ENCODE measurements around the gene DRD4.

The DRD4 gene

GRCh38 chr11:620935-621814, 15.9 kb upstream of the DRD4 start:
- no peak for DNase-seq (ENCODE audit: low read depth)
- in situ Hi-C loops (cut with HindIII; ENCODE audit: low sequenced_read_pairs): no loop called here
- H3K4me3 ChIP-seq (ENCODE audit: low read depth, low read length): no peak overlapping the region
- no peak for TF ChIP-seq CTCF (IDR thresholded peaks at IDR 0.05; ENCODE audit: low read depth, low read length, missing control alignments)

- in situ Hi-C loops (cut with HindIII; ENCODE audit: low sequenced_read_pairs): no loop called here
- TF ChIP-seq CTCF (IDR thresholded peaks at IDR 0.05; ENCODE audit: low read depth, low read length, missing control alignments): no peak
- no peak overlapping the region for H3K4me3 ChIP-seq (ENCODE audit: low read depth, low read length)
- no peak for DNase-seq (ENCODE audit: low read depth)
These were observed 15.2 kb upstream of the DRD4 start for GRCh38 chr11:621838-622237.

- TF ChIP-seq CTCF (IDR thresholded peaks at IDR 0.05; ENCODE audit: low read depth, low read length, missing control alignments): no peak
- no peak for DNase-seq (ENCODE audit: low read depth)
- in situ Hi-C loops (cut with HindIII; ENCODE audit: low sequenced_read_pairs): no loop called here
- H3K4me3 ChIP-seq (ENCODE audit: low read depth, low read length): no peak overlapping the region
These were observed 13.7 kb upstream of the DRD4 start for GRCh38 chr11:623349-623869.

- in situ Hi-C loops (cut with HindIII; ENCODE audit: low sequenced_read_pairs): no loop called here
- no peak overlapping the region for H3K4me3 ChIP-seq (ENCODE audit: low read depth, low read length)
- no peak for DNase-seq (ENCODE audit: low read depth)
- TF ChIP-seq CTCF (IDR thresholded peaks at IDR 0.05; ENCODE audit: low read depth, low read length, missing control alignments): no peak
These were observed 12.9 kb upstream of the DRD4 start for GRCh38 chr11:623999-624704.

- TF ChIP-seq CTCF (IDR thresholded peaks at IDR 0.05; ENCODE audit: low read depth, low read length, missing control alignments): no peak
- in situ Hi-C loops (cut with HindIII; ENCODE audit: low sequenced_read_pairs): no loop called here
- no peak for DNase-seq (ENCODE audit: low read depth)
- no peak within 1 kb of the TSS for H3K4me3 ChIP-seq (ENCODE audit: low read depth, low read length)
These were observed 12.1 kb upstream of the DRD4 start, which contains the start of gene CDHR5 for GRCh38 chr11:624705-625635. Gene CDHR5 (minus strand): TSS chr11:624955. CDS start chr11:624902, 53 bp downstream.

All from astrocyte of the cerebellum (primary cell).